ENCODE measurements around the gene ARPC1B.
"Not testable (repeated sequence)": the region's sequence is repeated elsewhere in the genome, so short reads cannot be mapped to it uniquely, and the experiment has no call there.

Gene ARPC1B

DNA sequence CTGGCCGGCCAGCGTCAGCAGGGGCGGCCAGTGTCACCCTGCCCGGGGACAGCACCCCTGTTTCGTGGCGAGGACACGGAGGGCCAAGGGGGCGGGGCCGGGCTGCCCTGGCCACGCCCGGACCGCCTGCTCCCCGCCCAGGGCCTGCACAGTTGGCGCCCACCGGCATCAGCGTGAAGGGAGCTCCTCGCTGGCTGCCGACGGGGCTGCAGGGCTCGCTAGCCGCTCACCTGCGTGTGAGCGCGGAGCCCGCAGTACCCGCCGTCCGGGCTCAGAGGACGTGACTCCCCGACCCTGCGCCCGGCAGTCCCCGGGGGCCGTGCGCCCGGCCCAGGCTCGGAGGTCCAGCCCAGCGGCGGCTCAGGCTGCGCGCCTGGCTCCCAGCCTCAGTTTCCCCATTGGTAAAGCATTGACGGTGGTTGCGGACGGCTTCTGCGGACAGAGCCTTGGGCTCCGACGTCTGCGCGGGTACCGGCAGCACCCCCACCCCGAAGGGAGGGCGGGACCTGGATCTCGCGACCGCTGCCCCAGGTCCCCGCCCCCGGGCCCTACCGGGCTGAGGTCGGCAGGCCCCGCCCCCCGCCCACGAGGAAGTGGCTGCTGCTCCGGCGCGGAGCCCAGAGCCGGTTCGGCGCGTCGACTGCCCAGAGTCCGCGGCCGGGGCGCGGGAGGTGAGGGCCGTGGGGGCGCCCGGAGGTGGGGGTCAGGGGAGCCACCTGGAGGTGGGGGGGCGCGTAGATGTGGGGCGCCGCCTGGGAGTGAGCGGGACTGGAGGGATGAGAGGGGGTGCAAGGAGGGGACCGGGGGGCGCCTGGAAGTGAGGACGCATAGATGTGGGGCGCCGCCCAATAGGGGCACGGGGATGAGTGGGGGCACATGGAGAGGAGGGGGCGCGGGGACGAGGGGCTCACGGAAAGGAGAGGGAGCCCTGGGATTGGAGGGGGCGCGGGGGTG is at the start of gene ARPC1B:
Gene ARPC1B, plus strand, starts transcription at position 620 of the 954 bp plus-strand sequence. CDS start 10,985 bp downstream, outside the sequence.
- peak; percentile 9 for DNase-seq

- no peak for DNase-seq
Observed at GRCh38 chr7:99325001-99325493, 49.5 kb upstream of the ARPC1B start.

- peak; percentile 60 for DNase-seq
Observed at GRCh38 chr7:99325592-99326407, 48.7 kb upstream of the ARPC1B start, which contains the start of gene ARPC1A. Gene ARPC1A, plus strand, starts transcription at chr7:99325898. Its CDS starts 7,456 bp downstream, at chr7:99333354.

DNA sequence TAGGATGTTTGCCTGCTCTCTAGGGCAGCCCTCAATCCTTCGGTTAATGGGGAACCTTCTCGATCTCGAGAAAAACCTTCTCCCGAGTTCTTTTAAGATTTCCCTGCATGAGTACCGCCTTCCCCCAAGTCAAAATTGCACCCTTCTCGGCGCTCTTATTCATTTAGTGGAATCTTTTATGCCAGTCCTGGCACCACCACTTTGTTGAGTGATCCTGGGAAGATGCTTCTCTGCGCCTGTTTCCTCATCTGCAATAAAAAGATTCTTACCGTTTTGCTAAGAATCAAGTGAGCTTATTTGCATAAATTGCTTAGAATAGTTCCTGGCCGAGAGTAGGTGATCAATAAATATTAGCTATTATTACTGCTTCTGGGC is 48.1 kb upstream of the ARPC1B start:
- no peak for DNase-seq

- not testable (repeated sequence) for DNase-seq
Observed at GRCh38 chr7:99330314-99330961, 44.1 kb upstream of the ARPC1B start.

GRCh38 chr7:99331002-99331401 is 43.5 kb upstream of the ARPC1B start:
- DNase-seq = no peak

DNA sequence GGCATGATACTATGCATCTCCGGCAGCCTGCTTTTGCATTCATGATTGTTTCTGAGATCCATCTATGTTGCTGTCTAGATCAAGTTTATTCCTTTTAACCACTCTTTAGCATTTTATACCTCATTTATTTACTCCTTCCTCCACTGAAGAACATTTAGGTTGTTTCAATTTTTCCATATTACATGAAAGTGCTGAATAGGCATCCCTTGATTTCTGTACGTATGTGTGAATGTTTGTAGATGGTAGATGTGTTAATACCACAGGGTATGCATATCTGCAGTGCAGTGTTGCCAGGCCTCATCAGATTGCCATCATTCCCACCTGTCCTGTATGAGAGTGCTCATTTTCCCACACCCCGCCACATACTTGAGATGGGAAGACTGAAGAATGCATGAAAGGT is 34.9 kb upstream of the ARPC1B start:
- DNase-seq = no peak

GRCh38 chr7:99340659-99341058 is 33.9 kb upstream of the ARPC1B start:
- DNase-seq = no peak

DNA sequence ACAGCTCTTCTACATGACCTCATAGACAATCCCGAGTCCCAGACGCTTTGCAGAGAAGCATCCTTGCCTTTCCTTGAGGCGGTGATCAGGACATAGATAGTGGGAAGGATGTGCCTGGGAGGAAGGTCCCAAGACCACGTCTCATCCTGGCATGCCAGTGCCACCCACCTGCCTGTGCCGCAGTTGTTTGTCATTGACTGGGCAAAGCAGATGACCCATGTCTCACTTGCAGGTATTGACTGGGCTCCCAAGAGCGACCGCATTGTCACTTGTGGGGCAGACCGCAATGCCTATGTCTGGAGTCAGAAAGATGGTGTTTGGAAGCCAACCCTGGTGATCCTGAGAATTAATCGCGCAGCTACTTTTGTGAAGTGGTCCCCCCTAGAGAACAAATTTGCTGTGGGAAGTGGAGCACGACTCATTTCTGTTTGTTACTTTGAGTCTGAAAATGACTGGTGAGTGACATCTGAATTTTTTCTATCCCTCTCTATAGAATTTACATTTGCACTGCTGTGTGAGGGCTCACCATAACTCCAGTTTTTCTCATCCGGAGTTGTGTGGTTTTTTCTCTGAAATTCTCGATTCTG is 30.4 kb upstream of the ARPC1B start:
- no peak for DNase-seq

DNA sequence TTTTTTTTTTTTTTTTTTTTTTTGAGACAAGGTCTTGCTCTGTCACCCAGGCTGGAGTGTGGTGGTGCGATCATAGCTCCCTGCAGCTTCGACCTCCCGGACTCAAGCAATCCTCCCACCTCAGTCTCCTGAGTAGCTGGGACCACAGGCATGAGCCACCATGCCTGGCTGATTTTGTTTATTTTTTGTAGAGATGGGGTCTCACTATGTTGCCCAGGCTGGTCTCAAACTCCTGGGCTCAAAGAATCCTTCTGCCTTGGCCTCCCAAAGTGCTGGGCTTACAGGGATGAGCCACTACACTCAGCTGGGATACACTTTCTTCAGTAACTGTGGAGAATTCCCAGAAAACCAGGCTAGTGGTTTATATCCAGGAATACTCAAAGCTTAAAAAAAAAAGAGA is 23.9 kb upstream of the ARPC1B start:
- DNase-seq = not testable (repeated sequence)

DNA sequence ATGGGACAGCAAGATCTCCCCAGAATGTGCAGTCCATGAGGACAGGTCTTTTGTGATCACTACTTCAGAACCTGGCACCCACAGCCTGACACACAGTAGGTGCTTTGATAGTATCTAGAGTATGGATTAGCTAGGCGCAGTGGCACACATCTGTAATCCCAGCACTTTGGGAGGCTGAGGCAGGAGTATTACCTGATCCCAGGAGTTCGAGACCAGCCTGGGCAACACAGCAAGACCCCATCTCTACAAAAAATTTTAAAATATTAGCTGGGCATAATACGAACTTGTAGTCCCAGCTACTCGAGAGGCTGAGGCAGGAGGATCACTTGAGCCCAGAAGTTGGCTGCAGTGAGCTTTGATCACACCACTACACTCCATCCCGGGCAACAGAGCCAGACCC is 22.3 kb upstream of the ARPC1B start:
- DNase-seq = no peak

GRCh38 chr7:99355098-99355497 is 19.4 kb upstream of the ARPC1B start:
- no peak for DNase-seq

DNA sequence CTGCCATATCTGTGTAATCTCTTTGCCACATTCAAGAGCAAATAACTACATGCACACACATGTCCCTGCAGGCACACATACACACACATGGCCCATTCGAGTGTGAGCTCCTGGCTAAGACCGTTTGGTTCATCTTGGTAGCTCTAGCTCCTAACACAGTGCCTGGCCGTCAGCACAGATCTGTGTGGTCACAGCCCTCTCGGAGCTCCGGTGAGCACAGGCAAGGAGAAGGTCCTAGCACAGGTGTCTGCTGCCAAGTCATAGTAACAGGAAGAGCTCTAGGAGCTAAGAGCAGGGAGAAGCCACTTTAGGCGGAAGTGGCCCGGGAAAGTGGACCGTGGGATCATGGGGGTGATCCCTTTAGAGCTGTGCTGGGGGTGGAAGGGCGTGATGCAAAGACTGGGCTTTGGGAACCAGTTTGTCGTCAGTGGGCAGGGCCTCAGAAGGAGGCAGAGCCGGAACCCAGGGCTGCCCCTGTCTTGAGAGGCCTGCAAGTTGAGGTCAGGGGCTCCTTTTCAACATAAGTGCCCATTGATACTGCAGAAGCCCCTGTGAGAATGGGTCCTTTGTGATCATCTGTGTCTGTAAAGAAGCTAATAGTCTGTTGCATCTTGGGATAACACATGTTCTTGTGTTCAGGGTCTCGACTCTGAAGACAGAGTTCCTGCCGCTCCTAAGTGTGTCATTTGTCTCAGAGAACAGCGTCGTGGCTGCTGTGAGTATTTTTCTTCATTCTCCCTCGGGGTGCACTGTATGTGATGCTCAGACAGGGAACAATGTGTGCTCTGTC is 16.6 kb upstream of the ARPC1B start:
- DNase-seq = no peak

- not testable (repeated sequence) for DNase-seq
Observed at GRCh38 chr7:99358521-99358920, 16.0 kb upstream of the ARPC1B start.

GRCh38 chr7:99359465-99360154 is 14.9 kb upstream of the ARPC1B start:
- DNase-seq = no peak

DNA sequence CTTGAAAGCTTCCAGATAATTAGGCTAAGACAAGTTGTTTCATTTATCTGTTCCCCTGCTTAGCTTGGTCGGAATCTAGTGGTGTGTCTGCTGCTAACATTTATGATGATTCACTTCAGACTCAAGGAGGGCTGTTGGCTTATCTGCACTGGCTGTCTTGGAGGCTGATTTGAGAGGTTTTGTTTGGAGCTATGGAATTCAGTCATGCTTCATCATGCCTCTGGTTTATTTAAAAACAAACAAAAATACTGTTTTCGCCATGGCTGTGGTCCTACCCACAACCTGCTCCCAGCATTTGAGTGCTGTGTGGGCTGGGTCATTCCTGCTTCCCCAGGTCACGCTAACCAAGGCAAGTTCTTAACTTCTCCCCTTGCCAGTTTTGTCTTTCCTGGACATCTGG is 11.7 kb upstream of the ARPC1B start:
- DNase-seq = no peak

DNA sequence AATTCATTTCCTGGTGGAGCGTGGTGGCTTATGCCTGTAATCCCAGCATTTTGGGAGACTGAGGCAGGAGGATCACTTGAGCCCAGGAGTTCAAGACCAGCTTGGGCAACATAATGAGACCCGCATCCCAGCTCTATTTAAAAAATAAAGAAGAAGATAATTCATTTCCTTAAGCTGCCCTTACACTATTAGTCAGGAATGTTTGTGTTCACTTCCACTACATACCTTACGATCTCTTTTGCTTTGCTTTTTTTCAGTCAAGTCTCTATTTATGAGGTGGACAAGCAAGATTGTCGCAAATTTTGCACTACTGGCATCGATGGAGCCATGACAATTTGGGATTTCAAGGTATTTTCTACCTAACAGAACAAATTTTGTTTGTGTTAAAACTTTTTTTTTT is 11.2 kb upstream of the ARPC1B start:
- no peak for DNase-seq

- no peak for DNase-seq
Observed at GRCh38 chr7:99365318-99366141, 9.0 kb upstream of the ARPC1B start.

DNA sequence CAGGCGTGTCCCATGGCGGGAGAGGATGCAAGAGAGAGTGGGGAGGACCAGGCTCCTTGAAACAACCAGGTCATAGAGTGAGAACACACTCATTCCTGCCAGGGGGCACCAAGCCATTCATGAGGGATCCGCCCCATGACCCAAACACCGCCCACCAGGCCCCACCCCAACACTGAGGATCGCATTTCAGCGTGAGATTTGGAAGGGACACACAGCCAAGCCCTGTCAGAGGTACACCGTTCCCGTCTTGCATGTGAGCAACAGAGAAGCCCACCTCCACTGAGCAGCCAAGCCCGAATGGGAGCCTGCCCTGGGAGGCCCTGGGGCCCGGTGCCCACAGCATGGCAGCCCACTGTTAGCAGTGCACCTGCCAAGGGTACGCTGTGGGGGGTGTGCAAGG is 7.9 kb upstream of the ARPC1B start:
- DNase-seq = no peak

DNA sequence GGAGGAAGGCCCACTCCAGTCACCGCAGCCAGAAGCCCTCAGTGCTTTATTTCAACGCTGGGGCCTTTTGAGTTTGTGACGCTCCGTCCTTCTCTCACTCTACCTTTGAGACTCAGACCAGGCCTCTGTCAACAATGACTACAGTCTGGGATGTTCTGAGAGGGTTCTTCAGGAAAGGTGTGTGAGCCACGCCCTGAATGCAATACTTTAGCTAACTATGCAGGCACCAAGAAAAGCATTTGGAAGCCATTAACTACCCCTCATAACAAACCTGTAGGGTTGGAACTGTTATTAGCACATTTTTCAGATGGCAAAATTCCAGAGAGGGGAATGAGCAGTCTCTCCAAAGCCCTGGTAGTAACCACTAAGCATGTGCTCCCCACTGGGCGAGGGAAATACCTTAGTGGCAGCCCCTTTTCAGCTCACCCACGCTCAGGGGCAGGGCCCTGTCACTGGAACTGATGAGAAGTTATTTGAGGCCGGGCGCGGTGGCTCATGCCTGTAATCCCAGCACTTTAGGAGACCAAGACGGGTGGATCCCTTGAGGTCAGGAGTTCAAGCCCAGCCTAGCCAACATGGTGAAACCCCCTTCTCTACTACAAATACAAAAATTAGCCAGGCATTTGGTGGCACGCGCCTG is 5.7 kb upstream of the ARPC1B start:
- no peak for DNase-seq
